GM21447 (cell line): ENCODE data around the gene CMIP.

Experiments used
- ATAC-seq: cut with Tn5 transposase; IDR thresholded peaks from one replicate; pipeline ENCODE4 v1.9.1; 2021; ENCODE audit not compliant: unreplicated experiment

CMIP gene

GRCh38 chr16:81599034-81599744, 154.6 kb downstream of the CMIP start:
- ATAC-seq, result no peak

- ATAC-seq, result no peak
Measured at GRCh38 chr16:81600275-81600674, 155.7 kb downstream of the CMIP start.

DNA sequence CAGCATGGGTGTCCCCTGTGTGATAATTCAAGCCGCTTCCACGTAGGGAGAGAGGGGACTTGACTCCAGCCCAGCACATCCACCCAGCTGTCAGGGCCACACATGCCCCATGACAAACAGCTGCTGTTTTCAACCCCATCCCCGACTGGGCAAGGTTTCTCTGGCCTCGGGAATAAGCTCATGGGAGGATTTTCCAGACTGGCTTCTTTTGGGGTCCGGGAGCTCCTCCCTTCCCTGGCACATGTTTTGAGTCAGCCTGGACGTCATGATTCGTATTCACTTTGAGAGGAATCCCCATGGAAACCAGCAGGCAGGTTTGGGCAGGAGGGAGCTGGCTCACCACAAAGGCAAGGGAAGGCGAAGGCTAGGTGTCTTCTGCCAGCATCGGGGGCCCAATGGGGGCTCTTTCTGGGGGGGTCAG, 156.4 kb downstream of the CMIP start:
- no peak for ATAC-seq

- ATAC-seq, result no peak
Measured at GRCh38 chr16:81601601-81602255, 157.1 kb downstream of the CMIP start.

DNA sequence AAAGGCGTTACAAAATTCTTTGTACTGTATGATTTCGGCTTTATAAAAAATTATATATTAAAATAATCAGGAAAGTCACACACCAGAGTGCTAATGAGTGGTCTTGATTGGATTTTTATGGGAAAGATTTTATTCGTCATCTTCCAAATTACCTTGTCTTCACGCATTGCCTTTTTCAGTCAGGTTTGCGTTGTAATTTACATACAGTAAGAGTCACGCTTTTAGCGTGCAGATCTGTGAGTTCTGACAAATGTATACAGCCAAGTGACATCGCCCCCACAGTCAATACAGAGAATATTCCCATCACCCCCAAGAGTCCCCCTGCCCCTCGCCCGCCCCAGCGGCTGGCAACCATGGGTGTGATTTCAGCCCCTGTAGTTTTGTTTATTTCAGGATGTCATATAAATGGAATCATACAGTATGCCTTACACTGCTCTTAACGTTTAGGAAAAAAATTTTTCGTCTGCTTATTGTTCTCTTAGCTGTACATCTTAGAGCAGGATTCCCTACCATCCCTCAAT, 157.7 kb downstream of the CMIP start:
- no peak for ATAC-seq

GRCh38 chr16:81602792-81603191, 158.2 kb downstream of the CMIP start:
- ATAC-seq, result no peak

GRCh38 chr16:81604960-81605383, 160.4 kb downstream of the CMIP start:
- no peak for ATAC-seq

GRCh38 chr16:81606039-81606438, 161.4 kb downstream of the CMIP start:
- no peak for ATAC-seq

DNA sequence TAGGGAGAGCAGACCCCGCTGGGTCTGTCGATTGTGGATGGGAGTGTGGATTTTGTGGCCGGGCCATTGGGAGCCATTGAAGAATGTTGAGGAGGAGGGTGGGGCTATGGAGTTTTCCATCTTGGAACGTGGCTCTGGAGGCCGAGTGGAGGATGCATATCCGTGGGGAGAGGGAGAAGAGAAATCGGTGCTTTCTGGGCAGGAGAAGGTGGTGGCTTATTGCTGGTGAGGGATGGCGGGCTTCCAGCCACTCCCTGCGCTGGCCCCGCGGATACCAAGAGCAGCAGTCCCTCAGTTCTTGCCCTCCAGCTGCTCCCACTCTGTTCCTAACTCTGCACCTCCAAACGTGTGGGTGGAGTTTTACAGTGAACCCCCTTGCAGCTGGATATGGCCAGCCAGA, 162.4 kb downstream of the CMIP start:
- no peak for ATAC-seq

- ATAC-seq, result no peak
Measured at GRCh38 chr16:81607805-81608522, 163.4 kb downstream of the CMIP start.

GRCh38 chr16:81608523-81609209, 164.1 kb downstream of the CMIP start:
- ATAC-seq, result no peak

GRCh38 chr16:81609323-81609892, 164.8 kb downstream of the CMIP start:
- no peak for ATAC-seq

DNA sequence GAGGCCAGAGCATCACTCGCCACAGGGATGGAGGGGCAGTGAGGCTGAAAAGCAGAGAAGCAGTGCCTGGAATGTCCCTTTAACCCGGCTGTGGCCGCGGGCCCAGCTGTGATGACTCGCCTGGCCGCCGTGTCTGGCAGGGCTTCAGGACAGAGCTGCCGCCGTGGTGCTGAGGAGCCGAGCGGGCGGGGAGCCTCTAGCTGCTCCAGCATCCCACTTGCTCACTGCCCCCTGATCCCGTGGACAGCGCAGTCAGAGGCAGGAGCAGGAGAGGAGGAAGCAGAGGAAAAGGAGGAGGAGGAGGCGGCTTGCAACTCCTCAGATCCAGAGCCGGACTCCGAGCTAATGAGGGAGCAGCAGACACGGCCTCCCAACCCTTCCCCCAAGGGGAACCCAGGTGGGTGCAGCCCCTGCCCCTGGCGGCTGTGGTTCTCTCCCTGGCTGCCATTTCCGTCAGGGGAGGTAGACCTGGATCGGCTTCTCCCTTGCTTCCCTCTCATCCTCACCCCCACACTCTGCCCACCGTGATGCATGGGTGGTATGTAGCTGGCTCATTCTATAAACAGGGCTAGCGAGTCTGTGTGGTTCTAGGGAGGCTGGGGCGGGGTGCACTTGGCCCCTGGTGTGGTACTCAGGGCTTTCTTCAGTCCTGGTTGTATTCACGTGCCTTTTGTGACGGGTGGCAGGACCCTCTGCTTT, 165.7 kb downstream of the CMIP start:
- no peak for ATAC-seq

DNA sequence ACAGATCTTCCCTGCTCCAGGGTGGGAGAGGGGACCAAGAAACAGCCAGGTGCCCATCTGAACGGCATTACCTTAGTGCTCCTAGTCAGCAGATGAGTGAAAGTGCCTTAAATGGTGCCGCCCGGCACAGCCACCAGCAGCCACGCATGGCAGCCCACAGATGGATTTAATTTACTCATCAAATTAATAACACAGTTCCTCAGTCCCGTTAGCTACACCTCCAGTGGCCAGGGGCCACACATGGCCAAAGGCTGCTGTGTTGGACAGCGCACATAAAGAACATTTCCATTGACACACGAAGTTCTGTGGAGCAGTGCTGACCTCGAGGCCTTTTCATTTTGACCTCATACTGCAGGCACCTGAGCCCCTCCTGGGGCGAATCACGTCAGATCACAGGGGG, 166.3 kb downstream of the CMIP start:
- no peak for ATAC-seq

GRCh38 chr16:81611721-81612120, 167.1 kb downstream of the CMIP start:
- no peak for ATAC-seq

DNA sequence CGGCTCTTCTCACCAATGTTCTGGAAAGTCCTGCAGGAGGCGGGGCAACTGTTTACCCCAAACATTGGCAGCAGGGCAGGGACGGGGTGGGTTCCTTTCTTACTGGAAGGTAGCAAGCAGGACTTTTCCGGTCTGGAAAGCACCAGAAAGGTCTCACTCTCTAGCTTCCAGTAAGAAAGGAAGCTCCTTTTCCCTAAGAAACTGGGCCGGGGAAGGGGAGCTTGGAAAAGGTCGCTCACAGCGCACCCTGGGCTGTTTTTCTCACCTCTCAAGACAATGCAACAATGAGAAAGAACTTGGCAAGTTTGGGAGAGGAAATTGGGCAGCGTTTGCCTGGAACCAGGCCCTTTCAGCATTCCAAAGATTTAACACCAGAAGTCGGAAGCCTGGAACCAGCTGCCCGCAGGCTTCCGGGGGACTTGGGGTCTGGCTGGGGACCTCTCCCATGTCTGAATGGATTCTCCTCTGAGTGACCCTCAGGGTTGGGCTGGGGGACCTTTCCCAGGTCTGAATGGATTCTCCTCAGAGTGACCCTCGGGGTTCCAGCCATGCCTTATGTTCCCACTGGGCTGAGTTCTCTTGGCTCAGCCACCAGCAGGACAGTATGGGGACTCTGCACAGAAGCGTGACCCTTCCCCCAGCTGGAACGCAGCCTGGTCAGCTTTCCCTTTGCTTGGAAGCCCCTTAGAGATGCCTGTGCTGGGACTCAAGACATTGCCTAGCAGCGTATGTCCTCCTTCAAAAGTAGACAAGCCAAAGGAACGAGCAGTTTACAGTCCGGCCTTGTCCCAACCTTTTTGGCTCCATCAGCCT, 167.9 kb downstream of the CMIP start:
- ATAC-seq, result no peak

DNA sequence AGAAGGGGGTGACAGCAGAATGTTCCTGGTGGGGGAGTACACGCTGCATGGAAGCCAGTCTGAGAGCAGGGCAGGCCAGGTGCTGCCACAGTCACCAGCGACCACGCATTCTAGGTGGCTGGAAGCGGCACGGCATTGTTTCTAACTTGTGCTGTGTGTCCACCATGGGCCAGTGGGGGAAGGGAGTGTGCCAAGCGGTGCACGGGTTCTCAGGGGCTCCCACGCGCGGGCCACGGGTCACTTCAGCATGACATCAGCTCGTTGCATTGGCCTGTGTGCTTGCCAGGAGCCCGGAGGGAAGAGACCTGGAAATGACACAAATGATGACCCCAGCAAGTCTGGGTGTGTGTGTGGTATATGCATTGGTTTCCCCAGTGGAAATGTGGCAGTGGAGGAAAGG, 169.6 kb downstream of the CMIP start:
- ATAC-seq, result no peak

DNA sequence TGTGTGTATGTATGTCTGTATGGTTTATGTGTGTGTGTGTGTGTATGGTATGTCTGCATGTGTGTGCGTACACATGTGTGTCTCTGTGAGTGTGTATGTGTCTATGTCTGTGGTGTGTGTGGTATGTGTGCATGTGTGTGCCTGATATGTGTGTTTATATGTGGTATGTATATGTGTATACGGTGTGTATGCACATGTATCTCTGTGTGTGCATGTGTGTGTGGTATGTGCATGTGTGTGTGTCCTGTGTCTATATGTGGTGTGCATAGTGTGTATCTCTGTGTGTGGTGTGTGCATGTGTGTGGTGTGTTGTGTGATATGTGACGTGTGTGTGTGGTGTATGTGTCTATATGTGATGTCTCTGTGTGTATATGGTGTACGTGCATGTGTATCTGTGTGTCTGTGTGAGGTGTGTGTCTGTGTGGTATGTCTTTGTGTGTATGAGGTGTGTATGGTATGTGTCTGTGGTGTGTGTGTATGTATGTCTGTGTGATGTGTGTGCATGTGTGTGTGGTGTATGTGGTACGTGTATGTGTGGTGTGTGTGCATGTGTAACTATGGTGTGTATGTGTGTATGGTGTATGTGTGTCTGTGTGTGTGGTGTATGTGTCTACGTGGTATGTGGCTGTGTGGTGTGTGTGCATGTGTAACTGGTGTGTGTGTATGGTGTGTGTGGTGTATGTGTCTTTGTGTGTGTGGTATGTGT, 170.2 kb downstream of the CMIP start:
- no peak for ATAC-seq

DNA sequence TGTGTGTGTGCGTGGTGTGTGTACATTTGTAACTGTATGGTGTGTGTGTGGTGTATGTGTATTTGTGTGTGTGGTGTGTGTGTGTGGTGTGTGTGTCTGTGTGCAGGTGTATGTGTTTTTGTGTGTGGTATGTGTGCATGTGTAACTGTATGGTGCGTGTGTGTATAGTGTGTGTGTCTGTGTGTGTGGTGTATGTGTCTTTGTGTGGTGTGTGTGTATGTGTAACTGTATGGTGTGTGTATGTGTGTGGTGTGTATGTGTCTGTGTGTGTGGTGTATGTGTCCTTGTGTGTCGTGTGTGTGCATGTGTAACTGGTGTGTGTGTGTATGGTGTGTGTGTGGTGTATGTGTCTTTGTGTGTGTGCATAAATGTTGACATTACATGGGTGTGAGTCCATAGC, 170.8 kb downstream of the CMIP start:
- no peak for ATAC-seq
